Osteoblast (primary cell): ENCODE results near the gene FYTTD1. TPM values are rescaled to one million over a fixed set of nuclear protein-coding genes. Genes with fewer than 3 reads are reported as not detected.
A peak's percentile ranks its signal among the peaks of the same experiment; 100 is the strongest.

Experiments used
- DNase-seq: peaks from one replicate; pipeline ENCODE4 v3.0.0; 2011; ENCODE audit warnings: low spot score, mixed read lengths; ENCODE audit not compliant: insufficient read length; ENCODE audit errors: missing footprints
- H2AFZ ChIP-seq: 2 replicates; pipeline ENCODE4 v1.6.0; 2011; ENCODE audit warnings: mild to moderate bottlenecking, low read length
- H3K27ac ChIP-seq: 2 replicates; pipeline ENCODE4 v1.5.1; 2011; ENCODE audit warnings: mild to moderate bottlenecking, low read depth, low read length, moderate library complexity
- H3K27me3 ChIP-seq: 2 replicates; pipeline ENCODE4 v1.6.0; 2012; ENCODE audit warnings: mild to moderate bottlenecking, control low read depth, inconsistent platforms, low read length, moderate library complexity; ENCODE audit not compliant: insufficient read depth
- H3K36me3 ChIP-seq: 2 replicates; pipeline ENCODE4 v1.5.1; 2011; ENCODE audit warnings: mild to moderate bottlenecking, low read length, control low read depth, moderate library complexity; ENCODE audit not compliant: insufficient read depth
- H3K4me1 ChIP-seq: 2 replicates; pipeline ENCODE4 v1.5.1; 2011; ENCODE audit warnings: mild to moderate bottlenecking, low read length, control low read depth, moderate library complexity; ENCODE audit not compliant: insufficient read depth
- H3K4me2 ChIP-seq: 2 replicates; pipeline ENCODE4 v1.6.0; 2011; ENCODE audit warnings: mild to moderate bottlenecking, low read length; ENCODE audit not compliant: insufficient read depth
- H3K4me3 ChIP-seq: fragments of 200-600 bp; sonication (generic); 3 replicates; pipeline ENCODE4 v1.5.1; 2012; ENCODE audit warnings: mild to moderate bottlenecking, low read length, inconsistent platforms; ENCODE audit not compliant: insufficient read depth
- H3K79me2 ChIP-seq: 2 replicates; pipeline ENCODE4 v1.6.0; 2012; ENCODE audit warnings: mild to moderate bottlenecking, low read length, control low read depth, inconsistent platforms; ENCODE audit not compliant: insufficient read depth
- H3K9me3 ChIP-seq: 2 replicates; pipeline ENCODE4 v1.5.1; 2011; ENCODE audit warnings: low read depth, low read length, control low read depth
- H4K20me1 ChIP-seq: 2 replicates; pipeline ENCODE4 v1.6.0; 2012; ENCODE audit warnings: mild to moderate bottlenecking, low read length, control low read depth; ENCODE audit not compliant: insufficient read depth
- CTCF ChIP-seq: IDR thresholded peaks from 2 replicates; pipeline ENCODE4 v1.5.1; 2011; ENCODE audit warnings: mild to moderate bottlenecking, low read depth, low read length, moderate library complexity; ENCODE audit errors: extremely low read depth
- total RNA-seq: library from RNA; depleted of rRNA; stranded (reverse); fragments of >200 nt; gene quantifications from 2 replicates; pipeline ENCODE4 v1.2.3, GENCODE V29; 2012

Gene FYTTD1
- total RNA-seq, 1 donor: 42.0 TPM

GRCh38 chr3:197750858-197751737 is 1.4 kb downstream of the FYTTD1 start:
- Histone ChIP-seq H3K4me1 (peaks cover 22% of the 10 kb centered on the region), H3K9me3 (no peaks in the 10 kb centered on the region), H3K36me3 (no peaks in the 10 kb centered on the region), H3K79me2 (peaks cover 53% of the 10 kb centered on the region), H4K20me1 (peaks cover 36% of the 10 kb centered on the region), H3K4me2 (peak overlapping the region; percentile 98), H3K4me3 (peak overlapping the region; percentile 87), H3K27ac (peak overlapping the region; percentile 70), H2AFZ (peak overlapping the region; percentile 72), H3K27me3 (no peaks in the 10 kb centered on the region)
- TF ChIP-seq CTCF: no peak
- peak; percentile 88 for DNase-seq

DNA sequence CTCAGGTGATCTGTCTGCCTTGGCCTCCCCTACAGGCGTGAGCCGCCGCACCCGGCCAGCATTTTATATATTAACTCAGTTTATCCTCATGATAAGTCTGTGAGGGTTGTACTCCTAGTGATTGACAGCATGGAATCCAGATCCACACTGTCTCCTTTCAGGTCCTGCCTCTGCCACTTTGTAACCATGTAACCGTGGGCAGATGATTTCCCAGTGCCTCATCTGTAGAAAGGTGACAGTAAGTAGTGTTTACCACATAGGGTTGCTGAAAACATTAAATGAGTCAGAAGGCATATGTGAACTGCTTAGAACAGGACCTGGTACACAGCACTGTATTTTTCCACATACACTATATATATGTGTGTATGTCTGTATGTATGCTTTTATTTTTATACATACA is 2.4 kb downstream of the FYTTD1 start:
- H3K4me3 ChIP-seq: no peak overlapping the region
- peak overlapping the region; percentile 98 for H3K4me2 ChIP-seq
- peaks cover 40% of the 10 kb centered on the region for H4K20me1 ChIP-seq
- H3K27me3 ChIP-seq: no peaks in the 10 kb centered on the region
- peaks cover 22% of the 10 kb centered on the region for H3K4me1 ChIP-seq
- no peak overlapping the region for H3K27ac ChIP-seq
- no peaks in the 10 kb centered on the region for H3K9me3 ChIP-seq
- DNase-seq: peak; percentile 34
- TF ChIP-seq CTCF: no peak
- peaks cover 63% of the 10 kb centered on the region for H3K79me2 ChIP-seq
- no peak overlapping the region for H2AFZ ChIP-seq
- no peaks in the 10 kb centered on the region for H3K36me3 ChIP-seq

GRCh38 chr3:197753263-197753662 is 3.6 kb downstream of the FYTTD1 start:
- H3K27ac ChIP-seq: no peak overlapping the region
- peaks cover 3% of the 10 kb centered on the region for H3K36me3 ChIP-seq
- H3K4me2 ChIP-seq: no peak overlapping the region
- peaks cover 40% of the 10 kb centered on the region for H4K20me1 ChIP-seq
- TF ChIP-seq CTCF: no peak
- H3K27me3 ChIP-seq: no peaks in the 10 kb centered on the region
- peak; percentile 47 for DNase-seq
- H2AFZ ChIP-seq: no peak overlapping the region
- peaks cover 71% of the 10 kb centered on the region for H3K79me2 ChIP-seq
- peaks cover 22% of the 10 kb centered on the region for H3K4me1 ChIP-seq
- H3K9me3 ChIP-seq: no peaks in the 10 kb centered on the region
- no peak overlapping the region for H3K4me3 ChIP-seq

DNA sequence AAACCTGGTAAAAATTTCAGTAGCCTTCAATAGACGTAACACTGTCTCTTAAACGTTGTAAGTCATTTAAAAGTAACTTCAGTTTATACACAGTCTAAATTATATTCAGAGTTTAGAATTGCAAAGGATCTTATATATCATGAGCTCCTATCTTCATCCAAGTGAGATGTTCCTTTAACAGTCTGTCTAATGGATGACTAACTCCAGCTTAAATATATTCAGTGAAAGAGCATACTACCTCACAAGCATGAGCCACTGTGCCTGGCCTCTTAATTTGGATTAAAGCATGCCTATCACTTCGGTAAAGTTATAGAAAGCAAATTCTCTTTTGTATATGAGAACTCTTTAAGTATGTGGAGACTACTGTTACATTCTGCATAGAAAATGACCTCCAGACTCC is 7.0 kb downstream of the FYTTD1 start:
- DNase-seq: peak; percentile 13
- Histone ChIP-seq H3K4me3 (no peak overlapping the region), H3K9me3 (no peaks in the 10 kb centered on the region), H3K79me2 (peaks cover 94% of the 10 kb centered on the region), H3K27me3 (no peaks in the 10 kb centered on the region), H3K27ac (no peak overlapping the region), H3K4me2 (no peak overlapping the region), H2AFZ (no peak overlapping the region), H3K4me1 (peaks cover 9% of the 10 kb centered on the region), H3K36me3 (peaks cover 6% of the 10 kb centered on the region), H4K20me1 (peaks cover 39% of the 10 kb centered on the region)
- TF ChIP-seq CTCF: no peak
